ENCODE measurements around the gene HYDIN. TPM values are rescaled to one million over a fixed set of nuclear protein-coding genes. Genes with fewer than 3 reads are reported as not detected.
"Not testable (repeated sequence)": the region's sequence is repeated elsewhere in the genome, so short reads cannot be mapped to it uniquely, and the experiment has no call there.

HYDIN gene
- total RNA-seq, 2 experiments from 2014 or later = not detected

DNA sequence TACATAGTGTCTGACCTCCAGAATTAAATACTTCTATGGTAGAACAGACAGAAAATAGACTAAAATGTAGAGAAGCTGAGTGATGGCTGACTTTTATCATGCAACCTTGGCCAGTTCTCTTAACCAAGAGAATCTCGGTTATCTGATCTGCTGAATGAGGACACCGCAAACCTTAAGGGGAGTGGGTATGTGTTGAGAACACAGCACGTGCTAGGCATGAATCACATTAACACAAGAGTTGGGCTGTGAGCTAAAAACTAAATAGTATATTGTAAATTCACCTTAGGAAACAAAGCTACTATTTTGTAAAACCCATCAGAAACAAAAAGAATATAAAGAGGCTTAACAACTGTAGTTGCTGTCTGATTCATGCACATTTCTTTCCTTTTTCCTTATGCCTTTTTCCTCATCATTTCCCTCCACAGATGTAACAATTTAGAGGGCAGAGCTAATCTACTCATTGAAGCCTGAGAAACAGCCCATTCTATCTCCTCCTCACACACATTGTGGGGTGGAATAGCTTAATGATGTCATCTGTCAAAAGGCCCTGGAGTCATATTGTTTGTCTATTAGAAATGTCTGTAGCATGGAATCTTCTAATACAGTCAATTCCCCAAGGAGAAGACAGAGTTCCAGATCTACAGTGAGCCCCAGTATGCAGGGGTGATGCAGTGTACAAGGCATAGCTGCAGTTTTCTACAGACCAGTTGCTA, 176.5 kb downstream of the HYDIN start:
- POLR2A ChIA-PET; H3K27ac Mint-ChIP-seq; intact Hi-C loops (cut with micrococcal nuclease); H3K4me3 Mint-ChIP-seq; H3K4me1 Mint-ChIP-seq (ENCODE audit: low read depth); H3K27me3 Mint-ChIP-seq; H3K9me3 Mint-ChIP-seq; CTCF ChIA-PET; DNase-seq; H3K36me3 Mint-ChIP-seq: not testable (repeated sequence)

GRCh38 chr16:71050307-71050706, 180.2 kb downstream of the HYDIN start:
- H3K27ac Mint-ChIP-seq; H3K9me3 Mint-ChIP-seq; H3K4me1 Mint-ChIP-seq (ENCODE audit: low read depth); CTCF ChIA-PET; DNase-seq; POLR2A ChIA-PET; intact Hi-C loops (cut with micrococcal nuclease); H3K27me3 Mint-ChIP-seq; H3K4me3 Mint-ChIP-seq; H3K36me3 Mint-ChIP-seq: not testable (repeated sequence)

DNA sequence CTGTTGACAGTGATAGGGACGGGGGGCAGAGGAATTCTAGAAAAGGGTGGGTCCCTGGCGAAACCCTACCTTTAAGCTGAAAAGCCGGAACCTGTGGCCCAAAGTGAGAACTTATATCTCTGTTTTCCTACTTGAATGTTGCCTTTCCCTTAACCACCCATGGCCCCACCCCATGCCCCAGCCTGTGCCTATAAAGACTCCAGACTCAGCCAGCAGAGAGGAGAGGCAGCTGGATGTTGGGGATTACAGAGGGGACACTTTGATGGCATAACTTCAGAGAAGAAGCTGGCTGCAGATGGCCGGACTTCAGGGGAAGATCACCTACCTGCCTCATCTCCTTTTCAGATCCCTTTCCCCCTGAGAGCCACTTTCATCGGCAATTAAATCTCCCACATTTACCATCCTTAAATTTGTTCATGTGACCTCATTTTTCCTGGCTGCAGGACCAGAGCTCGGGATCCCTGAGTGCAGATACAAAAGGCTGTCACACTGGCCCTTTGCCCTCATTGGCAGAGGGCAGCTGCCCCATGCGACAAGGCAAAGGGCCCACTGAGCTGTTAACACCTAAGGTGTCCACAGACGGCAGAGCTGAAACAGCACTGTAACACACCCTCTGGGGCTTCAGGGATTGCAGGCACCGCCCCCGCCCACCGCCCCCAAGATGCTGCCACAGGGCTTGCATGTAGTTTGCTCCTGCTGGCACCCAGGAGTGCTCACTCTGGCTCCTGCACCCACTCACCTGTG, 191.0 kb downstream of the HYDIN start:
- H3K9me3 Mint-ChIP-seq; H3K4me3 Mint-ChIP-seq; H3K27me3 Mint-ChIP-seq; CTCF ChIA-PET; intact Hi-C loops (cut with micrococcal nuclease); POLR2A ChIA-PET; H3K4me1 Mint-ChIP-seq (ENCODE audit: low read depth); H3K27ac Mint-ChIP-seq; H3K36me3 Mint-ChIP-seq; DNase-seq: not testable (repeated sequence)

- POLR2A ChIA-PET; H3K4me1 Mint-ChIP-seq (ENCODE audit: low read depth); CTCF ChIA-PET; H3K9me3 Mint-ChIP-seq; intact Hi-C loops (cut with micrococcal nuclease); H3K4me3 Mint-ChIP-seq; H3K36me3 Mint-ChIP-seq; H3K27ac Mint-ChIP-seq; H3K27me3 Mint-ChIP-seq; DNase-seq: not testable (repeated sequence)
These were observed 192.1 kb downstream of the HYDIN start for GRCh38 chr16:71038421-71038820.

- H3K27me3 Mint-ChIP-seq; DNase-seq; H3K4me1 Mint-ChIP-seq (ENCODE audit: low read depth); POLR2A ChIA-PET; H3K27ac Mint-ChIP-seq; CTCF ChIA-PET; H3K9me3 Mint-ChIP-seq; H3K4me3 Mint-ChIP-seq; H3K36me3 Mint-ChIP-seq; intact Hi-C loops (cut with micrococcal nuclease): not testable (repeated sequence)
These were observed 192.5 kb downstream of the HYDIN start for GRCh38 chr16:71037987-71038386.

GRCh38 chr16:71028032-71028727, 202.3 kb downstream of the HYDIN start:
- intact Hi-C loops (cut with micrococcal nuclease); H3K27me3 Mint-ChIP-seq; H3K4me3 Mint-ChIP-seq; DNase-seq; H3K9me3 Mint-ChIP-seq; H3K4me1 Mint-ChIP-seq (ENCODE audit: low read depth); H3K36me3 Mint-ChIP-seq; POLR2A ChIA-PET; H3K27ac Mint-ChIP-seq; CTCF ChIA-PET: not testable (repeated sequence)

DNA sequence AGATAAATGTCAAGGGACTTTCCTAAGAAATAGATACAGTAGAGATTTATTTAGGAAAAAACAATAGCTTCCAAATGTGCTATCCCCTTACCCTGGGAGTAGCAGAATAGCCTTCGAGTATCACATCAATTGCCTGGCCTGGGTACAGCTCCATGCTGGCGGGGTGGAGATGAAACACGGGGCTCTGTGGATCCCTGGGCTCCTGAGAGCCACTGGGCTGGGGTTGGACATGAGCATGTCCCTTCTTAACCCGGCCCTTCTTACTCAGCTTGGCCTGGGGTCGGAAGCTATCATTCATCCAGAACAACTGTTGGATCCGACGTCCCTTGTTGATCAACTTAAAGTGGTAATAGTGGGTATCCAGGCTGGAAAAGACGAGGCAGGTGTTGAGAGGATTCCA, 203.0 kb downstream of the HYDIN start:
- DNase-seq; H3K36me3 Mint-ChIP-seq; H3K4me1 Mint-ChIP-seq (ENCODE audit: low read depth); H3K27me3 Mint-ChIP-seq; H3K4me3 Mint-ChIP-seq; H3K27ac Mint-ChIP-seq; CTCF ChIA-PET; intact Hi-C loops (cut with micrococcal nuclease); POLR2A ChIA-PET; H3K9me3 Mint-ChIP-seq: not testable (repeated sequence)

DNA sequence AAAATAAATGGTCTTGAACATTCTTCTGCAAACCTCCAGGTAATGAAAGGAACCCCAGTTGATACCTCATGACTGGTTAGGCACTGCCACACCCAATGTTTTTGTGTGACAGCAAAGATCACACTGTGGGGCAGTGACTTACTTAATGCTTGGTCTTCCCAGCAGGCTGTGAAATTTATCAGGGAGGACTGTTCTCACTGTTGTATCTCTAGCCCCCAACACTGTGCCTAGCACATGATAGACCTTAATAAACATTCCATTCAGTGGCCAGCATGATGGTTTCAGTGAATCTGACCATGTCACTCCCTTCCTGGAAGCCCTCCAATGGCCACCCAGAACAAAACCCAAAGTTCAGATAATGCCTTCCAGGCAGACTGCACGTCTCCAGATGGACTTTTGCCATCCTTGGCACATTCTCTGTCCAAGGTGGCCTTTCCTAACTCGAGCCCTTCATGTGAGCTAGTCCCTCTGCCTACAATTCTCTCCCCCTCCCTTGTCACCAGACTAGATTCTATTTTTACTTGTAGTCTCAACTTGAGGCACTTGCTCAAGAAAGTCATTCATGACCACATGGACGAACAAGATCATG, 206.6 kb downstream of the HYDIN start:
- H3K9me3 Mint-ChIP-seq; H3K4me1 Mint-ChIP-seq (ENCODE audit: low read depth); H3K27ac Mint-ChIP-seq; POLR2A ChIA-PET; H3K27me3 Mint-ChIP-seq; CTCF ChIA-PET; intact Hi-C loops (cut with micrococcal nuclease); H3K36me3 Mint-ChIP-seq; DNase-seq; H3K4me3 Mint-ChIP-seq: not testable (repeated sequence)

DNA sequence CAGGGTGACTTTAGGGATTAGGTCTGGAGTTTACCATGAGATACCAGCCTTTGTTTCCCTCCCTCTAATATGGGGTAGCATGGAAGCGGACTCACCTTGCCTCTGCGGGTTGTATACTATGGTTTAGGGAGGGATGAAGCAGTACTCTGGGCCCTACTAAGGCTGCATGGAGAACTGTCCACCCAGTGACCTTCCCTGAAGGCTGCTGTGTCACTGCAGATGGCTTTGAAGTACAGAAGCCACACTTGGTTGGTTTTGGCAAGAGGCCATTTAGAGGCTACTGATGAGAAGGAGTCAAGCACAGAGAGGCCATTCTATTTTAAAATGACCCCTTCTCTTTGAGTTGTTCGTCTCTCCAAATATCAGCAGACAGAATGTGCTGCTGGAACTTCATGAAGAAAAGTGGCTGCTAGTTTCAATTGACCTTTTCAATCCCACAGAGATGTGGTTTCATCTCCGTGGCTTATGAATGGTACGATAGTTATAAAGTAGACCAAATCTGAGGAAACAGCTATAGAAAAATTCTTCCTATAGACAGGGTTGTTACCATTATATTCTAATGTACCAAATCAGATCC, 208.5 kb downstream of the HYDIN start:
- intact Hi-C loops (cut with micrococcal nuclease); H3K27ac Mint-ChIP-seq; DNase-seq; H3K36me3 Mint-ChIP-seq; CTCF ChIA-PET; H3K4me1 Mint-ChIP-seq (ENCODE audit: low read depth); POLR2A ChIA-PET; H3K27me3 Mint-ChIP-seq; H3K4me3 Mint-ChIP-seq; H3K9me3 Mint-ChIP-seq: not testable (repeated sequence)

DNA sequence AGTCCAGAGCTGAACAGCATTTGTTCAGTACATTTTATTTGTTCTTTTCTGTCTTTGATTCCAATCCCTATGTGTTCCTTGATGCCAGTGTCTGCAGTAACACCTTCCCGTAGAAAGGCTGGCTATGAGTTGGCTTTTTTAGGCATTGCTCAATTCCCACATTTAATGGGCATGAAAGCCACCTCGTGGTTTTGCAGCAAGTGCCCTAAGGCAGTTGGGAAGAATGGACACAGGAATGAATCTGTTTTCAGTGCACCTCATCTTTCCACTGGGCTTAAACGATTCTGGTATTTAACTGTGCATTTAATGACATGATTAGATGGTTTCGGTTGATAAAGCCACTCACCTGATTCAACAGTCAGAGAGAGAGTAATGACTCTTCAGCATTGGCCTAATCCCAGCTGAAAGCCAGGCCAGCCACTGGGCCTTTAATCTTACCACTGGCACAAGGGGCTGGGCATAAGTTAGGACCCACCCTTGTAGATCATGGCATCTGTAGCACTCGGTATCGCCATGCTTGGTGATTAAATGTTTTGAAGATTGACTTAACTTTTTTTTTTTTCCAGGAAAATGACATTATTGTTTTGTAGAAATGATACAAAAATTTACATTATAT, 211.3 kb downstream of the HYDIN start:
- CTCF ChIA-PET, POLR2A ChIA-PET: not testable (repeated sequence)

DNA sequence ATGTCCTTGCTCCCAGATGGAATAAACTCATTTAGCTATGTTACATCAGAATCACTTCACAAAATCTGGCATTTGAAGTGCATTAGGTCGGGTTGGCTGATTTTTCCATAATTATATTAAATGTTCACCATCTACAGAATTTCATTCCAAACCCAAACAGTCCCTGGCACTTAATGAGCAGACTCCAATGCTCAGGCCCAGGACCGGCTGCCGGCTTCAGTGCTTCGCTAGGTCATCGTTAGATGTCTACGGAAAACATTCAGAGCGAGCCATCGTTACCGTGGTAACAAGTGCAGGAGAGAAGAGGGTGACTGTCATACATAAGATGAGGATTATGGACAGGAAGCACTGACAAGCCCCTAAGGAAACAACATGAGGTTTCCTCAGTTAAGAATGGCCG, 215.1 kb downstream of the HYDIN start:
- H3K36me3 Mint-ChIP-seq; H3K27me3 Mint-ChIP-seq; POLR2A ChIA-PET; CTCF ChIA-PET; H3K27ac Mint-ChIP-seq; H3K4me1 Mint-ChIP-seq (ENCODE audit: low read depth); H3K9me3 Mint-ChIP-seq; DNase-seq; H3K4me3 Mint-ChIP-seq; intact Hi-C loops (cut with micrococcal nuclease): not testable (repeated sequence)

More for the DNA sequence above, 211.3 kb downstream of the HYDIN start:
- H3K27ac Mint-ChIP-seq; H3K4me1 Mint-ChIP-seq (ENCODE audit: low read depth); H3K4me3 Mint-ChIP-seq; H3K36me3 Mint-ChIP-seq; H3K9me3 Mint-ChIP-seq; intact Hi-C loops (cut with micrococcal nuclease); H3K27me3 Mint-ChIP-seq; DNase-seq: not testable (repeated sequence)

Data from activated CD4-positive, alpha-beta memory T cell treated with anti-CD3 and anti-CD28 coated beads for 36 hours (primary cell).